Osteocyte (in vitro differentiated cells): Measurements from ENCODE around the gene MSH3. TPM values are rescaled to one million over a fixed set of nuclear protein-coding genes. Genes with fewer than 3 reads are reported as not detected.
"Not testable (repeated sequence)": the region's sequence is repeated elsewhere in the genome, so short reads cannot be mapped to it uniquely, and the experiment has no call there.

Experiments used
- DNase-seq: peaks from one replicate; pipeline ENCODE4 v3.0.0; 2021; ENCODE audit warnings: mixed read lengths; ENCODE audit not compliant: unreplicated experiment; ENCODE audit errors: extremely low spot score
- H3K27ac Mint-ChIP-seq: one replicate; pipeline ENCODE4 v1.8.0; 2021; ENCODE audit warnings: mild to moderate bottlenecking, mixed read lengths; ENCODE audit not compliant: unreplicated experiment
- H3K27me3 Mint-ChIP-seq: one replicate; pipeline ENCODE4 v1.8.0; 2021; ENCODE audit warnings: mixed read lengths; ENCODE audit not compliant: unreplicated experiment
- H3K36me3 Mint-ChIP-seq: one replicate; pipeline ENCODE4 v1.8.0; 2021; ENCODE audit warnings: mixed read lengths; ENCODE audit not compliant: unreplicated experiment
- H3K4me1 Mint-ChIP-seq: one replicate; pipeline ENCODE4 v1.8.0; 2021; ENCODE audit warnings: mixed read lengths; ENCODE audit not compliant: unreplicated experiment
- H3K4me3 Mint-ChIP-seq: one replicate; pipeline ENCODE4 v1.8.0; 2021; ENCODE audit warnings: mild to moderate bottlenecking, moderate library complexity, mixed read lengths; ENCODE audit not compliant: unreplicated experiment
- H3K9me3 Mint-ChIP-seq: one replicate; pipeline ENCODE4 v1.8.0; 2021; ENCODE audit warnings: mixed read lengths; ENCODE audit not compliant: unreplicated experiment
- CTCF ChIP-seq: fragments of 200-600 bp; sonication (generic); IDR thresholded peaks from 2 replicates; pipeline ENCODE4 v1.5.0; 2021; ENCODE audit warnings: antibody characterized with exemption, mild to moderate bottlenecking, moderate library complexity
- total RNA-seq: library from RNA; stranded (reverse); gene quantifications from 2 replicates; pipeline ENCODE4 v1.2.1, GENCODE V29; 2021

The MSH3 gene
- total RNA-seq, 1 donor from 2014 or later, result 14.8 TPM

- no peaks in the 10 kb centered on the region for H3K4me1 Mint-ChIP-seq
- TF ChIP-seq CTCF, result no peak
- peaks cover 16% of the 10 kb centered on the region for H3K9me3 Mint-ChIP-seq
- H3K36me3 Mint-ChIP-seq, result peaks cover 23% of the 10 kb centered on the region
- H3K27me3 Mint-ChIP-seq, result no peaks in the 10 kb centered on the region
- no peak overlapping the region for H3K4me3 Mint-ChIP-seq
- no peak overlapping the region for H3K27ac Mint-ChIP-seq
- no peak for DNase-seq
Measured at GRCh38 chr5:80825786-80826460, 171.5 kb downstream of the MSH3 start.

GRCh38 chr5:80834710-80835109 is 180.3 kb downstream of the MSH3 start:
- no peak for DNase-seq
- no peaks in the 10 kb centered on the region for H3K4me1 Mint-ChIP-seq
- peaks cover 12% of the 10 kb centered on the region for H3K36me3 Mint-ChIP-seq
- H3K27me3 Mint-ChIP-seq, result no peaks in the 10 kb centered on the region
- peaks cover 5% of the 10 kb centered on the region for H3K9me3 Mint-ChIP-seq
- TF ChIP-seq CTCF, result no peak
- no peak overlapping the region for H3K27ac Mint-ChIP-seq
- H3K4me3 Mint-ChIP-seq, result no peak overlapping the region

GRCh38 chr5:80835128-80835527 is 180.7 kb downstream of the MSH3 start:
- peaks cover 1% of the 10 kb centered on the region for H3K9me3 Mint-ChIP-seq
- no peak for TF ChIP-seq CTCF
- no peak overlapping the region for H3K4me3 Mint-ChIP-seq
- H3K4me1 Mint-ChIP-seq, result no peaks in the 10 kb centered on the region
- H3K27ac Mint-ChIP-seq, result no peak overlapping the region
- no peaks in the 10 kb centered on the region for H3K27me3 Mint-ChIP-seq
- H3K36me3 Mint-ChIP-seq, result peaks cover 8% of the 10 kb centered on the region
- no peak for DNase-seq

GRCh38 chr5:80837679-80838078 is 183.2 kb downstream of the MSH3 start:
- no peaks in the 10 kb centered on the region for H3K27me3 Mint-ChIP-seq
- H3K9me3 Mint-ChIP-seq, result no peaks in the 10 kb centered on the region
- DNase-seq, result no peak
- H3K4me3 Mint-ChIP-seq, result no peak overlapping the region
- H3K4me1 Mint-ChIP-seq, result no peaks in the 10 kb centered on the region
- no peak for TF ChIP-seq CTCF
- no peak overlapping the region for H3K27ac Mint-ChIP-seq
- H3K36me3 Mint-ChIP-seq, result peaks cover 4% of the 10 kb centered on the region

GRCh38 chr5:80841026-80841797 is 186.8 kb downstream of the MSH3 start:
- H3K4me1 Mint-ChIP-seq, H3K4me3 Mint-ChIP-seq, DNase-seq, H3K9me3 Mint-ChIP-seq, H3K27ac Mint-ChIP-seq, H3K27me3 Mint-ChIP-seq: not testable (repeated sequence)
- peaks cover 10% of the 10 kb centered on the region for H3K36me3 Mint-ChIP-seq

GRCh38 chr5:80846422-80846821 is 192.0 kb downstream of the MSH3 start:
- H3K27me3 Mint-ChIP-seq, H3K4me3 Mint-ChIP-seq, DNase-seq, H3K4me1 Mint-ChIP-seq, H3K27ac Mint-ChIP-seq: not testable (repeated sequence)
- H3K36me3 Mint-ChIP-seq, result peaks cover 35% of the 10 kb centered on the region
- H3K9me3 Mint-ChIP-seq, result peaks cover 11% of the 10 kb centered on the region

- H3K27ac Mint-ChIP-seq, result not testable (repeated sequence)
Measured at GRCh38 chr5:80850168-80850567, 195.7 kb downstream of the MSH3 start.

More at GRCh38 chr5:80850168-80850567, 195.7 kb downstream of the MSH3 start:
- not testable (repeated sequence) for H3K27me3 Mint-ChIP-seq, H3K4me3 Mint-ChIP-seq, H3K4me1 Mint-ChIP-seq, DNase-seq
- Mint-ChIP-seq H3K9me3 (peaks cover 11% of the 10 kb centered on the region), H3K36me3 (peaks cover 34% of the 10 kb centered on the region)
